ENCODE measurements around the gene RAD51AP2. TPM values are rescaled to one million over a fixed set of nuclear protein-coding genes. Genes with fewer than 3 reads are reported as not detected.
A peak's percentile ranks its signal among the peaks of the same experiment; 100 is the strongest.
"Not testable (repeated sequence)": the region's sequence is repeated elsewhere in the genome, so short reads cannot be mapped to it uniquely, and the experiment has no call there.

The RAD51AP2 gene
- total RNA-seq, 1 experiment from 2014 or later: not detected

- DNase-seq (ENCODE audit: low read depth): no peak
Measured at GRCh38 chr2:17538022-17538843, 20.0 kb upstream of the RAD51AP2 start.

GRCh38 chr2:17536416-17536815 is 18.2 kb upstream of the RAD51AP2 start:
- DNase-seq (ENCODE audit: low read depth): peak; percentile 51

- DNase-seq (ENCODE audit: low read depth): no peak
Measured at GRCh38 chr2:17533546-17533945, 15.3 kb upstream of the RAD51AP2 start.

- no peak for DNase-seq (ENCODE audit: low read depth)
Measured at GRCh38 chr2:17529771-17530170, 11.5 kb upstream of the RAD51AP2 start.

GRCh38 chr2:17522303-17522702 is 4.1 kb upstream of the RAD51AP2 start:
- no peak for DNase-seq (ENCODE audit: low read depth)

- no peak for DNase-seq (ENCODE audit: low read depth)
Measured at GRCh38 chr2:17521621-17522020, 3.4 kb upstream of the RAD51AP2 start.

GRCh38 chr2:17520761-17521160 is 2.5 kb upstream of the RAD51AP2 start:
- DNase-seq (ENCODE audit: low read depth): no peak

- no peak for DNase-seq (ENCODE audit: low read depth)
Measured at GRCh38 chr2:17519486-17519885, 1.2 kb upstream of the RAD51AP2 start.

- no peak for DNase-seq (ENCODE audit: low read depth)
Measured at GRCh38 chr2:17517481-17518211, 594 bp downstream of the RAD51AP2 start.

- DNase-seq (ENCODE audit: low read depth): no peak
Measured at GRCh38 chr2:17515652-17516051, 2.6 kb downstream of the RAD51AP2 start.

GRCh38 chr2:17506736-17507616 is 11.3 kb downstream of the RAD51AP2 start:
- peak; percentile 84 for DNase-seq (ENCODE audit: low read depth)

- no peak for DNase-seq (ENCODE audit: low read depth)
Measured at GRCh38 chr2:17497718-17498117, 20.5 kb downstream of the RAD51AP2 start.

GRCh38 chr2:17495590-17495989 is 22.6 kb downstream of the RAD51AP2 start:
- DNase-seq (ENCODE audit: low read depth): no peak

GRCh38 chr2:17490165-17490564 is 28.1 kb downstream of the RAD51AP2 start:
- DNase-seq (ENCODE audit: low read depth): not testable (repeated sequence)

- not testable (repeated sequence) for DNase-seq (ENCODE audit: low read depth)
Measured at GRCh38 chr2:17488610-17489009, 29.6 kb downstream of the RAD51AP2 start.

GRCh38 chr2:17483496-17483895 is 34.7 kb downstream of the RAD51AP2 start:
- DNase-seq (ENCODE audit: low read depth): no peak

GRCh38 chr2:17482651-17483050 is 35.6 kb downstream of the RAD51AP2 start:
- no peak for DNase-seq (ENCODE audit: low read depth)

- peak; percentile 8 for DNase-seq (ENCODE audit: low read depth)
Measured at GRCh38 chr2:17479875-17480274, 38.4 kb downstream of the RAD51AP2 start.

- DNase-seq (ENCODE audit: low read depth): no peak
Measured at GRCh38 chr2:17476830-17477229, 41.4 kb downstream of the RAD51AP2 start.

- no peak for DNase-seq (ENCODE audit: low read depth)
Measured at GRCh38 chr2:17476064-17476463, 42.2 kb downstream of the RAD51AP2 start.

- no peak for DNase-seq (ENCODE audit: low read depth)
Measured at GRCh38 chr2:17475286-17475685, 43.0 kb downstream of the RAD51AP2 start.

GRCh38 chr2:17471979-17472378 is 46.3 kb downstream of the RAD51AP2 start:
- no peak for DNase-seq (ENCODE audit: low read depth)
